OCI-M1 (cell line): Measurements from ENCODE around the gene ZNF316.

Experiments
- DNase-seq: peaks from one replicate; lab custom pipeline; 2025; lab: John Stamatoyannopoulos, UW

ZNF316 gene

GRCh38 chr7:6636741-6637543 is at the start of gene ZNF316:
ZNF316 (plus strand) TSS chr7:6637318; CDS start chr7:6642410, 5,092 bp downstream.
- DNase-seq: peak; percentile 49

- no peak for DNase-seq
Observed at GRCh38 chr7:6588566-6588965, 48.6 kb upstream of the ZNF316 start.

GRCh38 chr7:6589151-6589828 is 47.8 kb upstream of the ZNF316 start:
- no peak for DNase-seq

GRCh38 chr7:6589829-6590644 is 47.1 kb upstream of the ZNF316 start, which contains the start of gene INTS15:
INTS15 (plus strand) TSS chr7:6590021; CDS start chr7:6590284, 263 bp downstream.
- peak; percentile 82 for DNase-seq

GRCh38 chr7:6590645-6591110 is 46.4 kb upstream of the ZNF316 start:
- DNase-seq: peak; percentile 55

- DNase-seq: no peak
Observed at GRCh38 chr7:6600093-6600492, 37.0 kb upstream of the ZNF316 start.

GRCh38 chr7:6604458-6604857 is 32.7 kb upstream of the ZNF316 start:
- no peak for DNase-seq

GRCh38 chr7:6606866-6607583 is 30.1 kb upstream of the ZNF316 start:
- no peak for DNase-seq

GRCh38 chr7:6607651-6608051 is 29.5 kb upstream of the ZNF316 start:
- no peak for DNase-seq

- DNase-seq: no peak
Observed at GRCh38 chr7:6608081-6608480, 29.0 kb upstream of the ZNF316 start.

- no peak for DNase-seq
Observed at GRCh38 chr7:6608794-6609193, 28.3 kb upstream of the ZNF316 start.

GRCh38 chr7:6612819-6613218 is 24.3 kb upstream of the ZNF316 start:
- DNase-seq: no peak

- DNase-seq: no peak
Observed at GRCh38 chr7:6613706-6614105, 23.4 kb upstream of the ZNF316 start.

GRCh38 chr7:6614953-6615722 is 22.0 kb upstream of the ZNF316 start, which contains the start of gene ZNF853:
ZNF853 (plus strand) TSS chr7:6615610; CDS start chr7:6616175, 565 bp downstream.
- no peak for DNase-seq

- no peak for DNase-seq
Observed at GRCh38 chr7:6615723-6616555, 21.2 kb upstream of the ZNF316 start.

- DNase-seq: no peak
Observed at GRCh38 chr7:6616854-6617643, 20.1 kb upstream of the ZNF316 start.

GRCh38 chr7:6618621-6619020 is 18.5 kb upstream of the ZNF316 start:
- DNase-seq: no peak

GRCh38 chr7:6619961-6620360 is 17.2 kb upstream of the ZNF316 start:
- no peak for DNase-seq
